Cardiac septum (tissue), 1 donor: ENCODE data around the gene IL13RA2. TPM values are rescaled to one million over a fixed set of nuclear protein-coding genes. Genes with fewer than 3 reads are reported as not detected.

Experiments used
- DNase-seq: peaks from one replicate; pipeline ENCODE4 v3.0.0-alpha.2; 2020; ENCODE audit warnings: low spot score
- intact Hi-C: fragments of 100-400 bp; cut with DNase I; formaldehyde crosslinking; loops from one replicate; pipeline ENCODE4 v1.14.0; 2022
- total RNA-seq: library from RNA; stranded (reverse); fragmentation: NEBNext Ultra II Directional; extraction: Animal tissue kit (Norgen Biotek cat#: 25700); gene quantifications from one replicate; pipeline ENCODE4 v1.2.1, GENCODE V29; 2021
- donor health status: DM: no; HTN: no; CAD: no.

IL13RA2 gene
- total RNA-seq, 1 donor from 2014 or later, result 0.54 TPM

DNA sequence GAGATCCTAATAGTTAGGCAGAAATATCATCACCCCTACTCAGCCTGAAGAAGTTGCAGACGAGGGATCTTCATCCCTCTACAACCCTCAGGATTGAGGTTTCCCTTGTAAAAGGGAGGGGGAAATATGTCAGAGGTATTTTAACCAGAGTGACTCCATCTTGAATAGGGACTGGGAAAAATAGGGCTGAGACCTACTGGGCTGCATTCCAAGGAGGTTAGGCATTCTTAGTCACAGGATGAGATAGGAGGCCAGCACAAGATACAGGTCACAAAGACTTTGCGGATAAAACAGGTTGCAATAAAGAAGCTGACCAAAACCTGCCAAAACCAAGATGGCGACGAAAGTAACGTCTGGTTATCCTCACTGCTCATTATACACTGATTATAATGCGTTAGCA lies 17.5 kb downstream of the IL13RA2 start:
- intact Hi-C loops, result no loop called here

GRCh38 chrX:114997779-114998178 lies 19.6 kb downstream of the IL13RA2 start:
- intact Hi-C loops, result no loop called here
- no peak for DNase-seq

More for the DNA sequence above, 17.5 kb downstream of the IL13RA2 start:
- no peak for DNase-seq

DNA sequence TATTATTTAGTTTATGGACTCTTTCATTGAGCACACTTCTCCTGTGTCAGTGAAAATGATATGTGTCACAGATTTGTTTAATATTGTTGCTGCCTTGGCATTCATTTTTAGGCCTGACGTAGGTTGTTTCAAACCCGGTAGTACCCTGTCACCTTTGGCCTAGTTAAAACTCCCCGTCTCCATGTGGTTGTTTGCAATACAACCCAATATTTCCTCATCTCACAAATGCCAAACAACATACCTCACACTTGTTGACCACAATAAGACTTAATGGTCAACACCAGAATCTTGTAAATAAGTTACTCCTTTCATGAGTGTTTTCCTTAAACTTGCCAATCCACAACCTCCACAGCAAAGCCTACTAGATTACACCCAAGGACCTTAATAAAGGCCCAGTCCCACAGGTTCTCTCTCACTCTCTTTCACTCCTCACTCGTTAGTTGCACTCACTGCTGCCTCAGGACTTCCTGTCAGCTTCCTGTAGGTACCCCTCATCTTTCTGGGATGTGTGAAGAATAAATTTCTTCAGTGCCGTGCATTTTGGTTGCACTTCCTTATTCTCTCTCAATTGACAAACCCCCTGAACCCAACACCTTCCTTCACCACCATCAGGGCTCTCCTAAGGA lies 31.3 kb downstream of the IL13RA2 start:
- DNase-seq, result no peak
- intact Hi-C loops, result no loop called here

DNA sequence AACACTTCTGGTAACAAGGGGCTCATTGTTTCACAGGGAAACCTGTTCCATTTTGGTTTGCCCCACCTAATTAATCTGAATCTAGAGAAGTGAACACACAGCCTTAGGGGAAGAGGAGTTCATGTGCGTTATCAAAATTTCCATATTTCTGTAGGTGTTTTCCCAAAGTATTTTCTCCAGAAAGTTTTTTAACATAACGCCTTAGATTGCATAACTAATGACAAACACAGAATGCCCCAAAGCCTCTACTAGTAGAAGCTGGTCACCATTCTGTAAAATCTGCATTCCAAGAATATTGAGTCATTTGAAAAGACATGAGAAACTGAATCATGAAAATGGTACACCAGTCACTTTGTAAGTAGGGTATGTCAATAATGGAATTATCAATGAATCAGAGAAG lies 41.1 kb downstream of the IL13RA2 start:
- intact Hi-C loops, result no loop called here
- no peak for DNase-seq

DNA sequence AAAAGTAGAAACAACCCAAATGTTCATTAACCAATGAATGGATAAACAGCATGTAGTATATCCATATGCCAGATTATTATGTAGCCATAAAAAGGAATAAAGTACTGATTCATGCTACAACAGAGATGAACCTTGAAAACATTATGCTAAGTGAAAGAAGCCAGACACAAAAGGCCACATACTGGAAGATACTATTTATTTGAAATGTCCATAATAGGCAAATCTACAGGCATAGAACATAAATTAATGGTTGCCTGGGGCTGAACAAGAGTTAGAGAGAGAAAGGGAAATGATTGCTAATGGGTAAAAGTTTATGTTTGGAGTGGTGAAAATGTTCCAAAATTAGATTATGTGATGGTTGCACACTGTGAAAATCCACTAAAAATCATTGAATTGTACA lies 44.4 kb downstream of the IL13RA2 start:
- no peak for DNase-seq
- intact Hi-C loops, result no loop called here

GRCh38 chrX:114970806-114971205 lies 46.6 kb downstream of the IL13RA2 start:
- intact Hi-C loops, result no loop called here
- DNase-seq, result no peak

- DNase-seq, result no peak
- intact Hi-C loops, result no loop called here
Measured at GRCh38 chrX:114964374-114964773, 53.0 kb downstream of the IL13RA2 start.

GRCh38 chrX:114962209-114962608 lies 55.2 kb downstream of the IL13RA2 start:
- intact Hi-C loops, result no loop called here
- no peak for DNase-seq

DNA sequence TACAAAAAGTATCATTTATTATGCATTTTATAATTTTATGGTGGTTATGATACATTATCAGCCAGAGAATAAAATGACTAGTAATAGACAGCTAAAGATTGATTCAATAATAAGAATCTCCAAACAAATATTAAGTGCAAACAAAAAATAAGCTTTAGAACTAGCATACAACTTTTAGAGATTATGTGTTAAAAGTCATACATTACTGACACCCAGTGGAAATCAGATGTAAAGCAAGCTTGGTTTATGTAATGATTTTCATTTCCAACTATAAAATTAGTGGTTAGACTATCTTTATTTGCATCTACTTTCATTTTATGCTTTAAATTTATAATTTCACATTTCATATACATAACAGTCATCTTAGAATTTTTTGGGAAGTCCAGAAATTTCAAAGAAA lies 57.7 kb downstream of the IL13RA2 start:
- DNase-seq, result no peak
- intact Hi-C loops, result loop anchor here (5.0 kb wide), 1 partner anchor 332 kb away; no protein-coding TSS in a partner anchor

Other genes with a start within 250 kb of the IL13RA2 start
- not detected for gene RBMXL3, start 171.8 kb upstream of the IL13RA2 start, total RNA-seq
- 1.2 TPM for gene LRCH2, start 216.5 kb upstream of the IL13RA2 start, total RNA-seq